Measurements from ENCODE around the gene LMTK3.

Gene LMTK3, protein sequence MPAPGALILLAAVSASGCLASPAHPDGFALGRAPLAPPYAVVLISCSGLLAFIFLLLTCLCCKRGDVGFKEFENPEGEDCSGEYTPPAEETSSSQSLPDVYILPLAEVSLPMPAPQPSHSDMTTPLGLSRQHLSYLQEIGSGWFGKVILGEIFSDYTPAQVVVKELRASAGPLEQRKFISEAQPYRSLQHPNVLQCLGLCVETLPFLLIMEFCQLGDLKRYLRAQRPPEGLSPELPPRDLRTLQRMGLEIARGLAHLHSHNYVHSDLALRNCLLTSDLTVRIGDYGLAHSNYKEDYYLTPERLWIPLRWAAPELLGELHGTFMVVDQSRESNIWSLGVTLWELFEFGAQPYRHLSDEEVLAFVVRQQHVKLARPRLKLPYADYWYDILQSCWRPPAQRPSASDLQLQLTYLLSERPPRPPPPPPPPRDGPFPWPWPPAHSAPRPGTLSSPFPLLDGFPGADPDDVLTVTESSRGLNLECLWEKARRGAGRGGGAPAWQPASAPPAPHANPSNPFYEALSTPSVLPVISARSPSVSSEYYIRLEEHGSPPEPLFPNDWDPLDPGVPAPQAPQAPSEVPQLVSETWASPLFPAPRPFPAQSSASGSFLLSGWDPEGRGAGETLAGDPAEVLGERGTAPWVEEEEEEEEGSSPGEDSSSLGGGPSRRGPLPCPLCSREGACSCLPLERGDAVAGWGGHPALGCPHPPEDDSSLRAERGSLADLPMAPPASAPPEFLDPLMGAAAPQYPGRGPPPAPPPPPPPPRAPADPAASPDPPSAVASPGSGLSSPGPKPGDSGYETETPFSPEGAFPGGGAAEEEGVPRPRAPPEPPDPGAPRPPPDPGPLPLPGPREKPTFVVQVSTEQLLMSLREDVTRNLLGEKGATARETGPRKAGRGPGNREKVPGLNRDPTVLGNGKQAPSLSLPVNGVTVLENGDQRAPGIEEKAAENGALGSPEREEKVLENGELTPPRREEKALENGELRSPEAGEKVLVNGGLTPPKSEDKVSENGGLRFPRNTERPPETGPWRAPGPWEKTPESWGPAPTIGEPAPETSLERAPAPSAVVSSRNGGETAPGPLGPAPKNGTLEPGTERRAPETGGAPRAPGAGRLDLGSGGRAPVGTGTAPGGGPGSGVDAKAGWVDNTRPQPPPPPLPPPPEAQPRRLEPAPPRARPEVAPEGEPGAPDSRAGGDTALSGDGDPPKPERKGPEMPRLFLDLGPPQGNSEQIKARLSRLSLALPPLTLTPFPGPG (N-terminal part only)

DNA sequence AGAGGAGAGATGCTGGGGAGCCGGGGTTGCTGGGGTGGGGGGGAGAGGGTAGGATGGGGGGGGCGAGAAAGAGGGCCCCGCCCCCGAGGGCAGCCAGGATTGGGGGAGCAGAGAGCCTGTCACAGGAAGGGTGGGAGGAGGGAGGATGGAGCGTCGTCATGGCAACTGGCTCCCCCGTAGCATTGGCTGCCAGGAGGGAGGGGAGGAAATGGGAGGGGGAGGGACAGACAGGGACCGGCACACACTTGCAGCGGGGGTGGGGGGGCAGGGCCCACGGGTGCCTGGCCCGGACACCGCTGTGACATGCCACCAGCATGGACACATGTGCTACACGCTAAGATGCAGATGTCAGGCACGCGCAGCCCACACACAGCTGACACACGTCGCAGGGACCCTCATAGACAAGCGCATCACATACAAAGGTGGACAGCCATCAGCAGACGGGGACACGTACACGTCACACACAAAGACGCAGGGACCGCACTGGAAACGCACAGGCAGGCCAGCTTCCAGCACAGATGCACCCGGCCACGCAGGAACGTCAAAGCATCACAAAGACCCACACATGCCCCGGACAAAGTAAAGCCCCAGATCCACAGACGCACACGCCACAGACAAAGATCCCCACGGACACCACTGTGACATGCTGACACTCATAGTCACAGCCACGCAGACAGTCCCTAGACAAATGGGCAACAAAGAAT, at the start of gene LMTK3:
TSS of gene LMTK3 (minus strand) at position 36 of the 704 bp plus-strand sequence. CDS start 259 bp downstream, outside the sequence.
- DNase-seq (ENCODE audit: low read depth) = no peak

DNA sequence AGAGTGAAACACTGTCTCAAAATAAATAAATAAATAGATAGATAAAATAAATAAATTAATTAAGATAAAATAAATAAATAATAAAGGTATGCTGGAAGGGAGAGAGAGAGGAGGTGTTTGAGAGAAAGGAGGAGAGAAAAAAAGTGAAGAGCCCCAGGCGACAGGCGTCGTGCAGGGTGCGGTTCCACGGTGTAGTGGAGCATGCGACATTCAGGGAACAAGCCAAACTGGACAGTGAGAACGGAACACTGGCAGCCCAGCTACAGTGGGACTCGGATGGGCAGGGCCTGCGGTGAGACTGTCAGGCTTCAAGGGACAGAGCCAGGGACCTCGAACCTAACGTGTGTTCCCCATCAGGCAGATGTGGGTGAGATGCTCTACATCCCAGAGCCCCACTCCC, 49.8 kb upstream of the LMTK3 start:
- DNase-seq (ENCODE audit: low read depth) = no peak

DNA sequence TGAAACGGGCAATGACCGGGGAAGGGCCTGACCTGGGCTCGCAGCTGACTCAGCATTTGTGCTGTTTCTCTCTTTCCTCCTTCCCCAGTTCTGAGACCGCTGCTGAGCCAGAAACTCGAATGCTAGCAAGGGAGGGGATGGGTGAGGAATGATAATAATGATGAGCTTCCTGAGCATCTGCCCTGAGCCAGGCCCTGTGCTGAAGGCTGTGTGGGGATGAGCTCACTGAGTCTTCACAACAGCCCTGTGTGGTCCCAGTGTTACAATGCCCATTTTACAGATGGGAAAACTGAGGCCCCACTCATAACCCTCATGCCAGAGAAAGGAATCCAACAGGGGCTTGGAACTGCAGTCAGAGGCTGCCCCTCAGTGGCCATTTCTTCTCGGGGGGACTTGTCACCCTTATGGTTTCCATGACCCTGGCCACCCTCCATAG, 48.5 kb upstream of the LMTK3 start:
- DNase-seq (ENCODE audit: low read depth) = no peak

DNA sequence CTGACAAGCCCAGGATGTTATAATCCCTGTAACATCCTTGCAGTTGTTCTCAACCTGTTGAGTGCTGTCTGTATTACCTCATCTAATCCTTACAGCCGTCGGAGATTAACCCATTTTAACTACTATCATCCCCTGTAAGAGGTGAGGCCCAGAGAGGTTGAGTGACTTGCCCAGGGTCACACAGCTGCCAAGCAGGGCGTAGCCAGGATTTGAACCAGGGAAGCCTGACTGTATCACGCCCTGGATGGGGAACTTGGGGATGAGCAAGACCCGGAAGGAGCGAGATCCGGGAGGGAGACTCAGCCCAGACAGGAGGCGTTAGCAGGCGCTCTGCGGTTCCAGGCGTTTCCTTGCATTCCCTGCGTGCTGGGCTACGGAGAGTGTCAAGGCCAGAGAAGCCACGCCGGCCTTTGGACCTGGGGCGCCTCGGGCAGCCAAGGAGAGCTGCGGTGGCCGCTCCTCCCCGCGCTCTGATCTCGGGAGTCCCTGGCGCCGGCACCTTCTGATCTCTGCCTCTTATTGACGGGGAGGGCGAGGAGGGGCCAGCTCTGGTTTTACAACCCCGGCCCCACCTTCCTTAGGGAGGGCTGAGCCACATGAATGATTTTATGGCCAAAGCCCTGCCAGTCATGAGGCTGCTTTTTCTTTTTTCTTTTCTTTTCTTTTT, 46.5 kb upstream of the LMTK3 start:
- no peak for DNase-seq (ENCODE audit: low read depth)

DNA sequence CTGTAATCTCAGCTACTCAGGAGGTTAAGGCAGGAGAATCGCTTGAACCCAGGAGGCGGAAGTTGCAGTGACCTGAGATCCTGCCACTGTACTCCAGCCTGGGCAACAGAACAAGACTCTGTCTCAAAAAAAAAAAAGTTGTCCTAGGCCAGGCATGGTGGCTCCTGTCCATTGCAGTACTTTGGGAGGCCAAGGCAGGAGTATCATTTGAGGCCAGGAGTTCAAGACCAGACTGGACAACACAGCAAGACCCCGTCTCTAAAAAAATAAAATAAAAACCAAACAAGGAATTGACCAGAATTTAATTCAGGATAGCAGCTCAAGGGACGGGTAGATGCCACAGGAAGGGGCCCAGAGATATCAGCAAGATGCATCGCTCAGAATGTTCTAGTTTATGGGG, 45.2 kb upstream of the LMTK3 start:
- no peak for DNase-seq (ENCODE audit: low read depth)

DNA sequence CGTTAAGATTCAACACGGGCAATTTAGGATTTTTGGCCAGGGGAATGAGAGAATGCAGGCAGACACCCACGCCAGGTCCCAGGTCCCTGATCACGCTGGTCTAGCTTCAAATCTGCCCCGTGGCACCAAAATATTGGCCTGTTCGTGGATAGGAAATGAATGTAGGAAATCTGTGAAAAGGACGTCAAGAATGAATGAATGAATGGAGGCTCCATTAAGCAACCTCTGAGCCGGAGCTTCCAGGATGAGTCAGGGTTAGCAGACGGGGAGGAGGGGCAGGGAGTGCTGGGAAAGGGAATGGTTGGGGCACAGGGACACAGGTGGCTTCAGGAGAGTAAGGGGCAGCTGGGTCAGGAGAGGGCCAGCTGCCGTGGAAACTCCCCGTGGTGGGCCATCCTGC, 44.5 kb upstream of the LMTK3 start:
- DNase-seq (ENCODE audit: low read depth) = no peak

DNA sequence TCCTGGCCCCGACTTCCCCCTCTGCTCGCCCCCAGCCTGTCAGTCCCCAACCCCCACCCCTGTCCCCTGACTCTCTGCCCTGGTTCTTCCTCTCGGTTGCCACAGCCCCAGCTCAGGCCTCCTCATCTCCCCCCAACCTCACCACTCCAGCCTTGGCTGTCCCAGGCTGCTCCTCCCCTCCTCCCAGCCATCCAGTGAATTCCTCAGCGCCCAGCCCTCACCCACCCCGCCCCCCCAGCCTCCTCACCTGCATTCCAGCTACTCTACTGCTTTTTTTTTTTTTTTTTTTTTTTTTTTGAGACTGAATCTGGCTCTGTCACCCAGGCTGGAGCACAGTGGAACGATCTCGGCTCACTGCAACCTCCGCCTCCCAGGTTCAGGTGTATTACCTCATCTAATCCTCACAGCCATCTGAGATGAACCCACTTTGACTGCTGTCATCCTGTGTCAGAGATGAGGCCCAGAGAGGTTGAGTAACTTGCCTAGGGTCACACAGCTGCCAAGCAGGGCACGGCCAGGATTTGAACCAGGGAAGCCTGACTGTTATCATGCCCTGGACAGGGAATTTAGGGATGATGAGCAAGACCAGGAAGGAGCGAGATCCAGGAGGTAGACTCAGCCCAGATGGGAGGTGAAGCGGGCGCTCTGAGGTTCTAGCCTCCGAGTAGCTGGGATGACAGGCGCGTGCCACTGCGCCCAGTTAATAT, 42.9 kb upstream of the LMTK3 start:
- DNase-seq (ENCODE audit: low read depth) = no peak

DNA sequence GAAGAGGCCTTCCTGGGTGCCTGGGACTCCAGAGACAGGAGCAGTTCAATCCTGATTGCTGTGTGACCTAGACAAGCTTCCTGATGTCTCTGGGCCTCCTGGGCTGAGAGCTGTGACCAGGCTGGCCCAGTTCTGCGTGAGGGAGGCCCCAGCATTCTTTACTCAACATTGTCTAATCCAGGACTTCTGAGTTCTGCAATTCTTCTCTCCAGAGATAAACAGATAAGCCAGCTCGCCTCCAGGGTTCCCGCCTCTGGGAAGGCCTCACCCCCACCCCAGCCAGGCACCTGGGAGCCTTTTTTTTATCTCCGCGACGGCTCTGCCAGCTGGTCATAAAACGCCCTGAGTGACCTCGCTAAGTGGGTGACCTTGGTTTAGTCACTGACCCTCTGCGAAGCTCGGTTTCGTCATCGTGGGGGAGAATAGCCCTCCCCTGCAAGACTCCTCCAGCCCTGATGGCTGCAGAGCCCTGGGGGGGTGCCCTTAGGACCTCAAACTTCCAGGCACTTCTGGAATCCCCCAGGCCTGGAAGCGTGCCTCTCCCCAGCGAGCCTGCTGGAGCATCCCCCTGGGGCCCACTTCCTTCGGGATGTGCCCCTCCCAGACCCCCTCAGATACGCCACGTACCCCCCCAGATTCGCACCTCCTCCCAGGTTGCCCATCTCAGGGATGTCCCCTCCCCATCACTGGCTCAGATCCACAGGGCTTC, 42.2 kb upstream of the LMTK3 start:
- no peak for DNase-seq (ENCODE audit: low read depth)

DNA sequence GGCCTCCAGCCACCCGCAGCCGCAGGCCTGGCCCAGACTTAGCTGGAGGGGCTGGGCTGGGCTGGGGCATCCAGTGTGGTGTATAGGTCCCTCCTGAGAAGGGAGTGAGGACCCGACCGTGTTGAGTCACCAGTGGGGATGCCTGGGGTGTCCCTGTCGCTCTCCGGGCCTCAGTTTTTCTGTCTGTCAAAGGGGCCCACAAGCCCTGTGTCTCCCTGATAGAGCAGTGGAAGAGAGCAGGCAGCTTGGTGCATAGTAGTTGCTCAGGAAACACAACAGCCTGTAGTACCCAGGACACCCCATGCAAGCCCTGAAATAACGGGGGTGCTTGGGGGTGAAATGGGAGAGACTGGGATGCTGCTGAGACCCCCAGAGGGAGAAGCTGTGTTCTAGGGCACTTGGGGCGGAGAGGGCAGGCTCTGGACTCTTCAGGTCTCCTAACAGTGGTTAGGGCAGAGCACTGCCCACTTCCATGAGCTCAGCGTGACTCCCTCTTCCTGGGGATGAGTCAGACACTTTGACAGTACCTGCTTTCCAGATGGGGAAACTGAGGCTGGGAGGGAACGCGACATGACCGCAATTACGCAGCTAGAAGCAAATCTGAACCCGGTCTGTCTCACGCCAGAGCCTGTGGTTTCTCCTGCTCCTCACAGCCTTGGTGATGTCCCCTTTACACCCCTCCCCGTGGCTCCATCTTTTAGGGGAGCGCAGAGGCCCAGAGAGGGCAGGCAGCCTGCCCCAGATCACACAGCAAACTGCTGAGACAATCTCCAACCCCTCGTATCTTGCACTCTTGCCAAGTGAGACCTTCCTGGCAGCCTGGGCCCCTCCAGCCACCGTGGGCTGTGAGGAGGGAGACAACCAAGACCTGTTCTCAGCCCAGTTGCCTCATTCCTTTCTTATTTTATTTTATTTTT, 41.0 kb upstream of the LMTK3 start:
- no peak for DNase-seq (ENCODE audit: low read depth)

DNA sequence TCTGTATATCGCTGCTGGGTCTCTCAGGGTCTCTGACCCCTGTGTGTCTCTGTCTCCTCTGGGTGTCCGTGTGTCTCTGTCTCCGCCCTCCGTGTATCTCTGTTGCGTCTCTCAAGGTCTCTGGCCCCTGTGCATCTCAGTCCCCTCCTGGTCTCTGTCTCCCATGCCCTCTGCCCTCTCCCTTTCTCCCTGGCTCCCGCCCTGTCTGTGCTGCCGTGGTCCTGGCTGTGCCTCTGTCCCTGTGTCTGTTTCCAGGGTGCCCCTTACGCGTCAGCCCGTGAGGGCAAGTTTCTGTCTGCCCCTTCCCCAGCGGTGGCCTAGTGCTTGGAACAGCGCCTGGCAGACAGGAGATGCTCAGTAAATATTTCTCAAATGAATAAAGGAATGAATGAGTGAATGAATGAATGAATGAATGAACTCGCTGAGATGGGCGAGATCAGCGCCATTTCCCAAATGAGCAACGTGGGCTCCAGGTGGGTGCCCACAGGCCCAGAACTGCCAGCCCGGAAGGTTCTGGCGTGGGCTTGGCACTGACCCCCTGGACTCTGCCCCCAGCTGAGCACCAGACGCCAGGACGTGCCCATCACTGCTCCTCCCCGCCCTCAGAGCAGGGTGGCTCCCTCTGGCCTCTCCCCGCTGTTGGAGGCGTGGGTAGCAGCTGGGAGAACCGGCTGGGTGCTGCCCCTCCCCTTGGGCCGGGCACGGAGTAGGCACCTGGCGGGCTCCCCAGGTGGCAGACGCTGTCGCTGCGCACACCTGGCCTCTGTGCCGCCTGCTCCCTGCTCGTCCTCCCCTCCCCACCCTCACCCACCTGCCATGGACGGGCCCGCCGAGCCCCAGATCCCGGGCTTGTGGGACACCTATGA, 40.0 kb upstream of the LMTK3 start, which contains the start of gene SULT2B1:
TSS of gene SULT2B1 (plus strand) at position 736 of the 866 bp plus-strand sequence. CDS start at position 817, 81 bp downstream.
- DNase-seq (ENCODE audit: low read depth) = no peak

DNA sequence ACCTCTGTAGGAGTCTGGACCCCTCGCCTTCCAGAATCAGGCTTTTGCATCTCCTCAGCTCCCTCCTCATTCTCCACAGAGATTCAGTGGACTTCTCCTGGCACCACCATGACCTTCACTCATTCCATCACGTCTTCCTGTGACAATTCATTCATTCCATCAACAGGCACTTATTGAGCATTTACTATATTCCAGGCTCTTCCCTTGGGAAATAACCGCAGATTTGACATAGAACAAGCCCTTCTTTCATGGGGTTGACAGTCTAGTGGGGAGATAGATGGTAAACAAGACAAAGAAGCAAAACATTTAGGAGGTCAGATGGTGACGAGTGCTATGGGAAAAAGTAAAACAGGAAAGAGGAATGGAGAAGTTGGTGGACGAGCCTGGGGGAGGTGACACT, 37.7 kb upstream of the LMTK3 start:
- DNase-seq (ENCODE audit: low read depth) = no peak

DNA sequence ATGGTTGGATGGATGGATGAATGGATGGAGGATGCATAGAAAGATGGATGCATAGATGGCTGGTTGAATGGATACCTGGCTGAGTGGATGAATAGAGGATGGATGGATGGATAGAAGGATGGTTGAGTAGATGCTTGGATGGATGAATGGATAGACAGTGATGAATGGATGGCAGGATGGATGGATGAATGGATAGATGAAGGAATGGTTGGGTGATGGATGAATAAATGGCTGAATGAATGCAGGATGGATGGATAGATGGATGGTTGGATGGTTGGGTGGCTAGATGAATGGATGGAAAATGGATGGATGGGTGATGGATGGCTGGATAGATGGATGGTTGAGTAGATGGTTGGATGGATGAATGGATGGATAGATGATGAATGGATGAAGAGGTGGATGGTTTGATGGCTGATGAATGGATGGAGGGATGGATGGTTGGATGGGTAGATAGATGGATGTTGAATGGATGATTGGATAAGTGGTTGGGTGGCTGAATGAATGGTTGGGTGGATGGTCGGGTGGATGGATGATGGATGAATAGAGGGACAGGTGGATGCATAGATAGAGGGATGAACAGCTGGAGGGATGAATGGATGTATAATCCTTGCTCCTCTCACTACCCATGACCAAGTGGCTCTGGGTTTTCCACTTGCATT, 36.7 kb upstream of the LMTK3 start:
- no peak for DNase-seq (ENCODE audit: low read depth)

DNA sequence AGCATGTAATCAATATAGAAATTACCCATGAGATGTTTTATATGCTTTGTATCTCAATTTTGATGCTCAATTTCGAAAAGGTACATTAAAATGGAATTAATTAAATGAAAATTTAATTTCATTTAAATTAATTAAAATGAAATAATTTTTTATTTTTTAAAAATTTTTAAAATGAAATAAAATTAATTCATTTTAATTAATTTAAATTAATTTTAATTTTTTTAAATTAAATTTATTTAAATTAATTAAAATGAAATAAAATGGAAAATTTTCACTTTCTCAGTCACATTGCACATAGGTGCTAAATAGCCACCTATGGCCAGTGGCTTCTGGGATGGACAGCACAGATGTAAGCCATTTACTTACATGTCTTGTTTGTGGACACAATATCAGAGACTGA, 36.1 kb upstream of the LMTK3 start:
- DNase-seq (ENCODE audit: low read depth) = no peak

DNA sequence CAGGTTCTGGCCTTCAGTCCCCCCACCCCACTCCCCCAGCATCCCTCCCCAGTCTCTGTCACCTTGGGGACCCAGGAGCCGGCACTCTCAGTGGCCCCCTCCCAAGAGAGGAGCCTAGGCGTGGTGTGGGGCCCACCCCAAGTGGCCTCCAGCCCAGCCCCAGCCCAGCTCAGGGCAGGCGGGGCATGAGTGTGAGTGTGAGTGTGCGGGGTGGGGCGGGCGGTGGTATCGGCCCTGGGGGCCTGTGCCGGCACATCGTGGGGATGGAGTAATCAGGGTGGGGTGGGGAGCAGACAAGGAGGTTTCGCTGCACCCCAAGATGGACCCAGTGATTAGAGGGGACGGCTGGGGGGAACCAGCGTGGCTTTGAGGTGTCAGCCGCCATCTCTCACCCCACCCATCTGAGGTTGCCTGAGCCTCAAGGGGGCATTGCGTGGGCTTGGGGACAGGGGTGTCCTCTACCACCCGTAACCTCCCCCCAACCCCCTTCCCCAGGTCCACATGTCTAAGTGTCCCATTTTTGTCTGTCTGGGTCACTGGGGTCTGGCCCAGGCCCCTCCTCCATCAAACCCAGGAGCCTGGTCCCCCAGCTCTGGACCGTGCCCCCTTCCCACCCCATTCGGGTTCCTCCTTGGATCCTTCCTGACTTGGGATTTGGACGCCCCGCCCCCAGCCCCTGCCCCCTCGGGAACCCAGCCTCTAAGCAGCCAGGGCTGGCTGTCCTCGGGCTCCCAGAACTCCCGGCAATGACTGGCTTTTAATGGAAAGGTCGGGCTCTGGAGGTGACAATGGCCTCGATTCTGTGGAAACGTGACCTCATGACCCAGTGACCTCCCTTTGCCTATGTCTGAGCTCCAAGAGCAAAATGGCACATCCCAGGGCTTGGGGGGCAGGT, 33.5 kb upstream of the LMTK3 start:
- no peak for DNase-seq (ENCODE audit: low read depth)

DNA sequence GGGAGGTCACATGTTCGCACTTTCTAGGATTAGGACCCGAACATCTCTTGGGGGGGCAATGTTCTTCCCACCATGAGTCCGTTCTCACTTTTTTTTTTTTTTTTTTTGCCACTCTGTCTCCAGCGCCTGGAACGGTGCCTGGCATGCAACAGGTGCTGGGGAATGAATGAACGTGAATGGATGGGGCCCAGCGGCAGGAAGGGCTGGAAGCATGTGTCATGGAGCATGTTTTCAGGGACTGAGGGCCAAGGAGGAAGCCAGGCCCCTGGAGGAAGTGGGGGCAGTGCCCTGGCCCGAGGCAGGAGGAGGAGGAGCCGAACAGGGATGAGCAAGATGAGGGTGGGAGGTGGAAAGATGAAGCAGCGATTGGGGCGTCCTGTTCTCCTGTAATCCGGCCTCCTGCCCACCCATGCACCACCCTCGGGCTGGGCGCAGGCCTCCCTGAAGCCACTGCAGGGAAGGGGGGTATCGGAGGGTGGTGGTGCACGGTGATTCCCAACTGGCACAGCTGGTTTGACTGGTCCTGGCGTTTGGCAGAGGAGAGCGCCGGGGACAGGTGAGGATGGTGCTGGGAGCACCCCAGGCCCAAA, 31.6 kb upstream of the LMTK3 start:
- DNase-seq (ENCODE audit: low read depth) = no peak

DNA sequence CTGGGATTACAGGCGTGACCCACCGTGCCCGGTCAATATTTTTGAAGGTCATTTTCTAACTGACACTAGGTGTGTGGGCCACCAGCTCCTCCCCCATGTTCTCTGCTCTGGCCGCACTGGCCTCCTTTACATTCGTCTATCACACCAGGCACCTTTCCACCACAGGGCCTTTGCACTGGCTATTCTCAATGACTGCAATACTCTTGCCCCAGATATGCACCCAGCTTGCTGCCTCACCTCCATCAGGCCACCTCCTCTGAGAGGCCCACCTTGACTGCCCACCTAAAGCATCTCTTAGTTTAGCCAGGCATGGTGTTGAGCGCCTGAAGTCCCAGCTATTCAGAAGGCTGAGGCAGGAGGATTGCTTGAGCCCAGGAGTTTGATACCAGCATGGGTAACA, 30.2 kb upstream of the LMTK3 start:
- no peak for DNase-seq (ENCODE audit: low read depth)

Data from non-pigmented ciliary epithelial cell (primary cell).